Measurements from ENCODE around the gene ORM2.

The ORM2 gene

GRCh38 chr9:114373960-114374730 is 44.5 kb downstream of the ORM2 start:
- no peak for DNase-seq

GRCh38 chr9:114374936-114375335 is 45.3 kb downstream of the ORM2 start:
- DNase-seq = no peak

DNA sequence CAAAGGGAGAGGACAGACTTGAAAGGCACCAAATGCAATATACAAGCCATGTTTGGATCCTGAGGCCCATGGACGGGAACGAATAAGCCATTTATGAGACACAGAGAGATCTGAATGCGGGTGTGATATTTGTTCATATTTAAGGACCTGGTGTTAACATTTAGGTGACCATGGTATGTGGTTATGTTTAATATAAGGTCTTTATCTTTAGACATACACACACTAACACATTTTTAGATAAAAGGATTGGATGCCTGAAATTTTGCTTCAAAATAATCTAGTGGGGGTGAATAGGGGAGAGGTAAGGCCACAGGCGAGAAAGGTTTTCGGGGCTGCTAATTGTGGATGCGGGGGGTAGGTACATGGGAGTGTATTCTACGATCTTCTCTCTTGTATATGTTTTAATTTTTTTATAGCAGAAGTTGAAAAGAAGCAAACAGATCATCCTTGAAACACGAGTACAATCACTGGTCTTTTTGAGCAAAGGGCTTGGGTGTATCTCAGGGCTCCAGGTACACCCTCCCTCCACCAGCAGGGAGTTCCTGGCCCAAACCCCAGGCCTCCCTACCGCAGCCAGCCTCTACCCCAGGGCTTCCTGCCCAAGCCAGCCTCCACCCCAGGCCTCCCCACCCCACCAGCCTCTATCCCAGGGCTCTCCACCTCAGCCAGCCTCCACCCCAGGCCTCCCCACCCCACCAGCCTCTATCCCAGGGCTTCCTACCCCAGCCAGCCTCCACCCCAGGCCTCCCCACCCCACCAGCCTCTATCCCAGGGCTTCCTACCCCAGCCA is 45.9 kb downstream of the ORM2 start:
- no peak for DNase-seq

- no peak for DNase-seq
Measured at GRCh38 chr9:114376586-114377445, 47.1 kb downstream of the ORM2 start.

GRCh38 chr9:114378016-114378415 is 48.3 kb downstream of the ORM2 start:
- DNase-seq = no peak

- DNase-seq = no peak
Measured at GRCh38 chr9:114378883-114379282, 49.2 kb downstream of the ORM2 start.

Data from NCI-H69 (cell line).